Activated CD4-positive, alpha-beta memory T cell treated with anti-CD3 and anti-CD28 coated beads for 36 hours (primary cell): ENCODE results near the gene GPR26. TPM values are rescaled to one million over a fixed set of nuclear protein-coding genes. Genes with fewer than 3 reads are reported as not detected.

ENCODE experiments used
- total RNA-seq, 2 experiments: library from RNA; stranded (reverse); gene quantifications; one replicate each; pipeline ENCODE4 v1.2.3, GENCODE V29; 2021

Gene GPR26
- total RNA-seq, 2 experiments from 2014 or later: not detected

Other genes starting within 250 kb of the GPR26 start
- gene CPXM2, start 225.5 kb downstream of the GPR26 start, total RNA-seq: not detected